Neural progenitor cell (in vitro differentiated cells): ENCODE measurements around the gene CAMK1D. TPM values are rescaled to one million over a fixed set of nuclear protein-coding genes. Genes with fewer than 3 reads are reported as not detected.
A peak's percentile ranks its signal among the peaks of the same experiment; 100 is the strongest.

Source experiments
- DNase-seq: peaks from one replicate; pipeline ENCODE4 v3.0.0-alpha.2; 2016; ENCODE audit warnings: low spot score
- H2AFZ ChIP-seq: fragments of 200-600 bp; sonication (generic); replicated peaks from 2 replicates; pipeline ENCODE4 v1.6.1; 2016; ENCODE audit warnings: antibody characterized with exemption
- H3F3A ChIP-seq: fragments of 200-600 bp; sonication (generic); 2 replicates; pipeline ENCODE4 v1.6.1; 2016; ENCODE audit warnings: antibody characterized with exemption, low read depth
- H3K27ac ChIP-seq: fragments of 200-600 bp; sonication (generic); 2 replicates; pipeline ENCODE4 v1.5.1; 2016; ENCODE audit warnings: mild to moderate bottlenecking
- H3K27me3 ChIP-seq: fragments of 200-600 bp; sonication (generic); 2 replicates; pipeline ENCODE4 v1.6.1; 2016; ENCODE audit warnings: mild to moderate bottlenecking, moderate library complexity
- H3K36me3 ChIP-seq: fragments of 200-600 bp; sonication (generic); 2 replicates; pipeline ENCODE4 v1.5.1; 2016
- H3K4me1 ChIP-seq: fragments of 200-600 bp; sonication (generic); 2 replicates; pipeline ENCODE4 v1.6.1; 2016; ENCODE audit warnings: mixed run types
- H3K4me2 ChIP-seq: fragments of 200-600 bp; sonication (generic); 2 replicates; pipeline ENCODE4 v1.6.1; 2016
- H3K4me3 ChIP-seq: fragments of 200-600 bp; sonication (generic); 2 replicates; pipeline ENCODE4 v1.5.1; 2016
- H3K79me2 ChIP-seq: fragments of 200-600 bp; sonication (generic); 2 replicates; pipeline ENCODE4 v1.6.1; 2016; ENCODE audit warnings: low read depth
- H3K9ac ChIP-seq: fragments of 200-600 bp; sonication (generic); 2 replicates; pipeline ENCODE4 v1.6.1; 2016
- H3K9me3 ChIP-seq: fragments of 200-600 bp; sonication (generic); 2 replicates; pipeline ENCODE4 v1.5.1; 2016; ENCODE audit warnings: low read depth
- H4K20me1 ChIP-seq: fragments of 200-600 bp; sonication (generic); 2 replicates; pipeline ENCODE4 v1.6.1; 2016; ENCODE audit warnings: low read depth
- H3K27ac Mint-ChIP-seq: 3 replicates; pipeline ENCODE4 v1.8.0; 2021; ENCODE audit warnings: mixed read lengths
- H3K27me3 Mint-ChIP-seq: 2 replicates; pipeline ENCODE4 v1.8.0; 2022; ENCODE audit warnings: low read depth, mild to moderate bottlenecking, inconsistent platforms, moderate library complexity, mixed read lengths; ENCODE audit not compliant: insufficient read depth
- H3K36me3 Mint-ChIP-seq: 3 replicates; pipeline ENCODE4 v1.8.0; 2021; ENCODE audit warnings: mixed read lengths
- H3K4me1 Mint-ChIP-seq: 3 replicates; pipeline ENCODE4 v1.8.0; 2021; ENCODE audit warnings: mixed read lengths
- H3K4me3 Mint-ChIP-seq: 3 replicates; pipeline ENCODE4 v1.8.0; 2021; ENCODE audit warnings: mild to moderate bottlenecking, moderate library complexity, mixed read lengths
- H3K9me3 Mint-ChIP-seq: 3 replicates; pipeline ENCODE4 v1.8.0; 2020; ENCODE audit warnings: mixed read lengths
- CTCF ChIP-seq: fragments of 200-600 bp; sonication (generic); IDR thresholded peaks from 2 replicates; pipeline ENCODE4 v1.5.1; 2017; ENCODE audit warnings: antibody characterized with exemption, mild to moderate bottlenecking
- EZH2 ChIP-seq: fragments of 200-600 bp; sonication (generic); IDR thresholded peaks from 2 replicates; pipeline ENCODE4 v1.6.1; 2017; ENCODE audit warnings: antibody characterized with exemption, mild to moderate bottlenecking, moderate library complexity
- EZH2phosphoT487 ChIP-seq: fragments of 200-600 bp; sonication (generic); IDR thresholded peaks from 2 replicates; pipeline ENCODE4 v1.6.1; 2017; ENCODE audit warnings: antibody characterized with exemption
- total RNA-seq: library from RNA; depleted of rRNA; stranded (reverse); fragments of >200 nt; gene quantifications from 2 replicates; pipeline ENCODE4 v1.2.3, GENCODE V29; 2015; ENCODE audit warnings: low replicate concordance

The CAMK1D gene
- total RNA-seq, 1 donor from 2014 or later: 7.6 TPM

GRCh38 chr10:12622016-12622415 is 272.7 kb downstream of the CAMK1D start:
- H3K27ac ChIP-seq: no peak overlapping the region
- TF ChIP-seq EZH2: no peak
- no peak for TF ChIP-seq EZH2phosphoT487
- TF ChIP-seq CTCF: no peak
- H3K27me3 Mint-ChIP-seq: no peaks in the 10 kb centered on the region

DNA sequence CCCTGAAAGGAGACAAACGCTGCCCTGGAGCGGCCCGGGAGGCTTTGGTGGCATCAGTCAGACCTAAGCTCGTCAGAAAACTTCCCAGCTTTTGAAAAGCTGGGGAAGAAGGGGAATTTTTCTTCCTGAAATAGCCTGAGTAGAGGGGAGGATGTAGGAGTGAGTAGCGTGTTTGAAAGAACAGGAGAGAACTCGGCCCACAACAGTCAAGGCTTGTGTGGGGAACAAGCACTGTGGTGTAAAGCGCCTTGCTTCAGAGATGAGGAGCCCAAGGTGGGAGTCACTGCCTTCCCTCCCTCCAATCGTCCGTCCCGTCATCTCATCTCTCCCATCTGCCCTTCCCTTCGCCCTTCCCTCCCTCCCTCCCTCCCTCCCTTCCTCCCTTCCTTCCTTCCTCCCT is 273.3 kb downstream of the CAMK1D start:
- Mint-ChIP-seq H3K27ac (no peak overlapping the region), H3K27me3 (no peaks in the 10 kb centered on the region), H3K4me3 (no peak overlapping the region), H3K4me1 (peaks cover 5% of the 10 kb centered on the region), H3K36me3 (peaks cover 2% of the 10 kb centered on the region), H3K9me3 (peaks cover 10% of the 10 kb centered on the region)
- Histone ChIP-seq H4K20me1 (no peaks in the 10 kb centered on the region), H3K9ac (no peak overlapping the region), H3K27ac (no peak overlapping the region), H3F3A (no peaks in the 10 kb centered on the region), H2AFZ (no peak overlapping the region), H3K4me2 (no peak overlapping the region), H3K27me3 (no peaks in the 10 kb centered on the region), H3K36me3 (no peaks in the 10 kb centered on the region), H3K9me3 (no peaks in the 10 kb centered on the region), H3K4me1 (peaks cover 9% of the 10 kb centered on the region), H3K79me2 (no peaks in the 10 kb centered on the region), H3K4me3 (no peak overlapping the region)
- no peak for TF ChIP-seq EZH2phosphoT487
- no peak for TF ChIP-seq CTCF
- TF ChIP-seq EZH2: no peak
- no peak for DNase-seq

More at GRCh38 chr10:12622016-12622415, 272.7 kb downstream of the CAMK1D start:
- no peaks in the 10 kb centered on the region for H3K9me3 ChIP-seq
- H3F3A ChIP-seq: no peaks in the 10 kb centered on the region
- H3K4me3 ChIP-seq: no peak overlapping the region
- H3K9ac ChIP-seq: no peak overlapping the region
- no peaks in the 10 kb centered on the region for H4K20me1 ChIP-seq
- Mint-ChIP-seq H3K4me3 (no peak overlapping the region), H3K27ac (no peak overlapping the region), H3K9me3 (peaks cover 10% of the 10 kb centered on the region), H3K4me1 (peaks cover 7% of the 10 kb centered on the region), H3K36me3 (peaks cover 2% of the 10 kb centered on the region)
- DNase-seq: no peak
- no peaks in the 10 kb centered on the region for H3K79me2 ChIP-seq
- H3K27me3 ChIP-seq: no peaks in the 10 kb centered on the region
- no peak overlapping the region for H3K4me2 ChIP-seq
- no peaks in the 10 kb centered on the region for H3K36me3 ChIP-seq
- no peak overlapping the region for H2AFZ ChIP-seq
- peaks cover 9% of the 10 kb centered on the region for H3K4me1 ChIP-seq

DNA sequence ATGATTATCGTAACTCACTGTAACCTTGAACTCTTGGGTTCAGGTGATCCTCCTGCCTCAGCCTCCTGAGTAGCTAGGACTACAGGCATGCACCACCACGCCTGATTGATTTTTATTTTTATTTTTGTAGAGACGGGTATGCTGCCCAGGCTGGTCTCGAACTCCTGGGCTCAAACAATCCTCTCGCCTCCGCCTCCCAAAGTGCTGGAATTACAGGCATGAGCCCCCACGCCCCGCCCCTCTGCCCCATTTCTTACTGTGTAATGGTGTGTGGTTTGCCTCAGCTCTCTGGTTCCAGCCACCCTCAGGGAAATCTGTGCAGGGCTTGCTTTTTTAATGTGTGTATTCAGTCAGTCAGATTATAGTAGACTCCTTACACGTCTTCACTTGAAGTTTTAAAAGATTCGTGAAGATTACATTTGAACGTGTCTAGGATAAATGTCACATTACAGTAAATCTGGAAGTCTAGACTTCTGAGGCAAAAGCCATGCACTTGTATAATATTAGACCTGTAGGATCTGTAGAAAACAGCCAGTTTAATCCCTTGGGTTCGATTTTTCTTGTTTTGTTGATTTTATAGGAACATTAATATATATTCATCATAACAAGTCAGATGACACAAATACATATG is 276.2 kb downstream of the CAMK1D start:
- H3K9me3 Mint-ChIP-seq: peaks cover 10% of the 10 kb centered on the region

More for the DNA sequence above, 276.2 kb downstream of the CAMK1D start:
- Histone ChIP-seq H3K27me3 (no peaks in the 10 kb centered on the region), H3K27ac (no peak overlapping the region), H3K4me3 (no peak overlapping the region), H3K4me2 (no peak overlapping the region), H3K79me2 (no peaks in the 10 kb centered on the region), H3K9ac (no peak overlapping the region), H2AFZ (no peak overlapping the region), H3F3A (peaks cover 21% of the 10 kb centered on the region), H3K9me3 (no peaks in the 10 kb centered on the region), H4K20me1 (no peaks in the 10 kb centered on the region), H3K36me3 (no peaks in the 10 kb centered on the region), H3K4me1 (peaks cover 29% of the 10 kb centered on the region)
- H3K27ac Mint-ChIP-seq: peak overlapping the region; percentile 70
- TF ChIP-seq EZH2 (no peak), CTCF (no peak), EZH2phosphoT487 (no peak)
- H3K27me3 Mint-ChIP-seq: no peaks in the 10 kb centered on the region
- peaks cover 2% of the 10 kb centered on the region for H3K36me3 Mint-ChIP-seq
- no peak overlapping the region for H3K4me3 Mint-ChIP-seq
- no peak for DNase-seq
- peaks cover 18% of the 10 kb centered on the region for H3K4me1 Mint-ChIP-seq
